Activated T-helper 17 cell treated with anti-CD3 and anti-CD28 coated beads, Interleukin-2, amount 50 U/mL, for 72 hours (primary cell): ENCODE measurements around the gene HTRA3. TPM values are rescaled to one million over a fixed set of nuclear protein-coding genes. Genes with fewer than 3 reads are reported as not detected.
"Not testable (repeated sequence)": the region's sequence is repeated elsewhere in the genome, so short reads cannot be mapped to it uniquely, and the experiment has no call there.

Source experiments
- ATAC-seq: fragments of 150-1000 bp; cut with Tn5 transposase; replicated peaks from 2 replicates; pipeline ENCODE4 v1.10.0; 2021; ENCODE audit warnings: mild to moderate bottlenecking, moderate library complexity
- H3K27ac Mint-ChIP-seq: one replicate; pipeline ENCODE4 v1.8.0; 2022; ENCODE audit warnings: mixed read lengths
- H3K27me3 Mint-ChIP-seq: one replicate; pipeline ENCODE4 v1.8.0; 2022; ENCODE audit warnings: mixed read lengths
- H3K36me3 Mint-ChIP-seq: one replicate; pipeline ENCODE4 v1.8.0; 2022; ENCODE audit warnings: low read depth, mild to moderate bottlenecking, mixed read lengths
- H3K4me1 Mint-ChIP-seq: one replicate; pipeline ENCODE4 v1.8.0; 2022; ENCODE audit warnings: mixed read lengths
- H3K4me3 Mint-ChIP-seq: one replicate; pipeline ENCODE4 v1.8.0; 2022; ENCODE audit warnings: mild to moderate bottlenecking, mixed read lengths
- H3K9me3 Mint-ChIP-seq: one replicate; pipeline ENCODE4 v1.8.0; 2022; ENCODE audit warnings: mixed read lengths
- total RNA-seq, 2 donors: library from RNA; stranded (reverse); gene quantifications; one replicate each; pipeline ENCODE4 v1.2.3, GENCODE V29; 2022

The HTRA3 gene
- total RNA-seq, 2 donors from 2014 or later, result not detected

DNA sequence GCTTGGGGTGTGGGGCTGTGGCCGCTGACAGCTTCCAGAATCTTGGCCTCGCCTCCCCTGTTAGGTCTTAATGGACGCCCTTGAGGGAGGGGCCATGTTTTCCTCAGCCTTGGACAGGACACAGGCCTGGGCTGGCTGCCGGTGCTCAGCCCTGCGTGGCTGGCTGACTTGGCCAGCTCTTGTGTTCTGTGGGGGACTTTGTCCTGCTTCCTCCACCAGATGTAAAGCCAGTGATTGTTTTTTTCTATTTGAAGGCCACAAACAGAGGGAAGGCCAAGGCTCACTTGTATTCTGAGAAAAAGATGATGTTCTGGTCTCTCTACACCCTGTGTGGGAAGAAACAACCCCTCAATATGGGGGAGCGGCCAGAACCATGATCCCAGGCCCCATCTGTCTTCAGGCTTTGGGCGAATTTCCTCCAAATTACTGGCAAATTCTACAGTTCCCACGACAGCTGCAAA, 71.3 kb downstream of the HTRA3 start:
- H3K27me3 Mint-ChIP-seq, result peaks cover 8% of the 10 kb centered on the region
- H3K9me3 Mint-ChIP-seq, result peaks cover 10% of the 10 kb centered on the region
- no peak overlapping the region for H3K4me3 Mint-ChIP-seq
- no peaks in the 10 kb centered on the region for H3K36me3 Mint-ChIP-seq
- no peak for ATAC-seq
- no peak overlapping the region for H3K27ac Mint-ChIP-seq
- H3K4me1 Mint-ChIP-seq, result no peaks in the 10 kb centered on the region

GRCh38 chr4:8341281-8341680, 71.7 kb downstream of the HTRA3 start:
- ATAC-seq, H3K4me1 Mint-ChIP-seq, H3K4me3 Mint-ChIP-seq, H3K9me3 Mint-ChIP-seq, H3K27me3 Mint-ChIP-seq, H3K36me3 Mint-ChIP-seq, H3K27ac Mint-ChIP-seq: not testable (repeated sequence)

- no peak for ATAC-seq
- Mint-ChIP-seq H3K27ac (no peak overlapping the region), H3K9me3 (peaks cover 3% of the 10 kb centered on the region), H3K4me1 (no peaks in the 10 kb centered on the region), H3K4me3 (no peak overlapping the region), H3K27me3 (peaks cover 7% of the 10 kb centered on the region), H3K36me3 (no peaks in the 10 kb centered on the region)
These were observed 72.1 kb downstream of the HTRA3 start for GRCh38 chr4:8341691-8342090.

DNA sequence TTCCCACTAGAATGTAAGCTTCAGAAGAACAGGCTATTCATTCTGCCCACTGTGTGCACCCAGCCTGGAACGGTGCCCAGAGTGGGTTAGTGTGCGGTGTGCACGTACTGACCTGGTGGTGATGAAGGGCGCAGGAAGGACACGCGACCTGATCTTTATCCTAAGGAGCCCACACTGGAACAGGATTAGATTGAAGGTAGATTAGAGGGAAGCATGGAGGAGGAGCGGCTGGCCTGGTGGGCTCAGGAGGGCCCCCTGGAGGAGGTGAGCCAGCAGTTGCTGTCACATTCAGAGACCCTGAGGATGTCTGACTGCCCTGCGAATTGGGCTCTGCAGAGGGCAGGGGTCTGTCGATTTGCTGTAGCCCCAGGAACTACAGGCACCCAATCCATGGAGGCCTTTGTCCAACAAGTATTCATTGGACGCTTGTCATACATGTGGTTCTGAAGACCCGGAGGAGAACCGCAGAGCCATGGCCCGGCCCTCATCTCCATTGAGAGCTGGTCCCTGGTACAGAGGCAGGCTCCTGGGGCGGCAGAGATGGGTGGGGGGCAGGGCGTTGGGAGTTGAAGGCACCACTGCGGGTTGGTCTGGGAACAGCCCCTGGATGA, 73.2 kb downstream of the HTRA3 start:
- H3K27me3 Mint-ChIP-seq, result peaks cover 5% of the 10 kb centered on the region
- no peak overlapping the region for H3K4me3 Mint-ChIP-seq
- H3K36me3 Mint-ChIP-seq, result no peaks in the 10 kb centered on the region
- no peak overlapping the region for H3K27ac Mint-ChIP-seq
- H3K4me1 Mint-ChIP-seq, result no peaks in the 10 kb centered on the region
- no peak for ATAC-seq
- H3K9me3 Mint-ChIP-seq, result no peaks in the 10 kb centered on the region

- no peak for ATAC-seq
- Mint-ChIP-seq H3K27ac (no peak overlapping the region), H3K27me3 (peaks cover 5% of the 10 kb centered on the region), H3K9me3 (no peaks in the 10 kb centered on the region), H3K4me3 (no peak overlapping the region), H3K4me1 (no peaks in the 10 kb centered on the region), H3K36me3 (no peaks in the 10 kb centered on the region)
These were observed 73.9 kb downstream of the HTRA3 start for GRCh38 chr4:8343262-8343966.

- H3K4me1 Mint-ChIP-seq, result no peaks in the 10 kb centered on the region
- H3K4me3 Mint-ChIP-seq, result no peak overlapping the region
- peaks cover 5% of the 10 kb centered on the region for H3K27me3 Mint-ChIP-seq
- H3K36me3 Mint-ChIP-seq, result no peaks in the 10 kb centered on the region
- no peak for ATAC-seq
- no peaks in the 10 kb centered on the region for H3K9me3 Mint-ChIP-seq
- H3K27ac Mint-ChIP-seq, result no peak overlapping the region
These were observed 74.4 kb downstream of the HTRA3 start for GRCh38 chr4:8343967-8344331.

GRCh38 chr4:8344377-8344776, 74.8 kb downstream of the HTRA3 start:
- Mint-ChIP-seq H3K36me3 (no peaks in the 10 kb centered on the region), H3K27ac (no peak overlapping the region), H3K4me1 (no peaks in the 10 kb centered on the region), H3K4me3 (no peak overlapping the region), H3K27me3 (peaks cover 5% of the 10 kb centered on the region), H3K9me3 (no peaks in the 10 kb centered on the region)
- no peak for ATAC-seq

DNA sequence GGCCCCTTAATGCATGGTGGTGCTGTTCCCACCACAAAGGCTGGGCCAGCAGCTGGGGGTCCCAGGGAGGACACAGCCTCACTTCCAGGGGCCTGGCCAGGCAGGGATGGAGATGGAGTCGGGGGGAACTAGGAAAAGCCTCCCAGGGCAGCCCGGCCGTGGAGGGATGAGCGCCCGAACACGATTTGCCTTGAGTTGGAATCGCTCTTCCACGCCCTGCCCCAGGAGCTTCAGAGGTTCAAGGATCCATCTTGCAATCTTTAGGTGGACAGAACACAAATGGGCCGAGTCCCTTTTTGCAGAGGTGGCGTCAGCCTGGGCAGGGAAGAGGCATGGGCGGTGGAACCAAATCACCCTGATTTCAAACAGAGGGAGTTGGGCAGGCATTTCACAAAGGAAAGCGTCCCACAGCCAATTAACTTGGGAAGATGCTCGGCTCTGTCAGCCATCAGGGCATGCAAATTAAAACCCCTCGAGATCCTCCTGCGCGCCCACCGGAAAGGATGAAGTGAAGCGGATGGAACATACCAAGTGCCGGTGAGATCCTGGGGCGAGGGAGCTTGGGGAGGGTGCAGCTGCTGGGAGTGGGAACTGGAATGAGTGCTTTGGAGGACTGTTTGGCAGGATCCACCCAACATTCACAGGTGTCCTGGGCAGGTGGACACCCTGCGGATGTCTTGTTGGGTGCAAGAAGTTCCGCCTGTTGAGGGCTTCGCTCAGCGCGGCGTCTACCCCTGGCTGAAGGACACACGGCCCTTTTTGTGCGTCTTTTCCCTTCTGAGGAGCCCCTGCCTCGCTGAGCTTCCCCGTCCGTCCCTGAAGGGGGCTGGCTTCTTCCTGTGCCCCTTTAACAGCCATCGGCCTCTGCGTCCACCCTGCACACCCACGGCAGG, 75.7 kb downstream of the HTRA3 start:
- Mint-ChIP-seq H3K9me3 (no peaks in the 10 kb centered on the region), H3K36me3 (no peaks in the 10 kb centered on the region), H3K4me3 (no peak overlapping the region)

GRCh38 chr4:8345946-8346814, 76.6 kb downstream of the HTRA3 start:
- Mint-ChIP-seq H3K36me3 (no peaks in the 10 kb centered on the region), H3K27me3 (peaks cover 5% of the 10 kb centered on the region), H3K4me1 (no peaks in the 10 kb centered on the region), H3K4me3 (no peak overlapping the region), H3K27ac (no peak overlapping the region), H3K9me3 (no peaks in the 10 kb centered on the region)
- no peak for ATAC-seq

More for the DNA sequence above, 75.7 kb downstream of the HTRA3 start:
- peaks cover 5% of the 10 kb centered on the region for H3K27me3 Mint-ChIP-seq
- no peak overlapping the region for H3K27ac Mint-ChIP-seq
- ATAC-seq, result no peak
- H3K4me1 Mint-ChIP-seq, result no peaks in the 10 kb centered on the region

- Mint-ChIP-seq H3K36me3 (no peaks in the 10 kb centered on the region), H3K27me3 (no peaks in the 10 kb centered on the region), H3K4me3 (no peak overlapping the region), H3K27ac (no peak overlapping the region), H3K4me1 (no peaks in the 10 kb centered on the region), H3K9me3 (no peaks in the 10 kb centered on the region)
- no peak for ATAC-seq
These were observed 77.5 kb downstream of the HTRA3 start for GRCh38 chr4:8346838-8347605.

GRCh38 chr4:8347660-8348059, 78.1 kb downstream of the HTRA3 start:
- Mint-ChIP-seq H3K27ac (no peak overlapping the region), H3K27me3 (no peaks in the 10 kb centered on the region), H3K4me3 (no peak overlapping the region), H3K9me3 (no peaks in the 10 kb centered on the region), H3K36me3 (no peaks in the 10 kb centered on the region), H3K4me1 (no peaks in the 10 kb centered on the region)
- ATAC-seq, result no peak

- no peaks in the 10 kb centered on the region for H3K4me1 Mint-ChIP-seq
- no peak for ATAC-seq
- H3K27ac Mint-ChIP-seq, result no peak overlapping the region
- no peaks in the 10 kb centered on the region for H3K27me3 Mint-ChIP-seq
- no peaks in the 10 kb centered on the region for H3K9me3 Mint-ChIP-seq
- H3K4me3 Mint-ChIP-seq, result no peak overlapping the region
- no peaks in the 10 kb centered on the region for H3K36me3 Mint-ChIP-seq
These were observed 78.5 kb downstream of the HTRA3 start for GRCh38 chr4:8348071-8348470.

DNA sequence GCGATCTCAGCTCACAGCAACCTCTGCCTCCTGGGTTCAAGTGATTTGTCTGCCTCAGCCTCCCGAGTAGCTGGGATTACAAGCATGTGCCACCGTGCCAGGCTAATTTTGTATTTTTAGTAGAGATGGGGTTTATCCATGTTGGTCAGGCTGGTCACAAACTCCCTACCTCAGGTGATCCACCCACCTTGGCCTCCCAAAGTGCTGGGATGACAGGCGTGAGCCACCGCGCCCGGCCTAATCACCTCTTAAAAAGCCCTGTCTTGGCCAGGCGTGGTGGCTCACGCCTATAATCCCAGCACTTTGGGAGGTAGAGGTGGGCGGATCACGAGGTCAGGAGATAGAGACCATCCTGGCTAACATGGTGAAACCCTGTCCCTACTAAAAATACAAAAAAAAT, 79.7 kb downstream of the HTRA3 start:
- H3K4me1 Mint-ChIP-seq, H3K27ac Mint-ChIP-seq, H3K9me3 Mint-ChIP-seq, ATAC-seq, H3K36me3 Mint-ChIP-seq, H3K4me3 Mint-ChIP-seq, H3K27me3 Mint-ChIP-seq: not testable (repeated sequence)
